ENCODE results near the gene TENT4A. TPM values are rescaled to one million over a fixed set of nuclear protein-coding genes. Genes with fewer than 3 reads are reported as not detected.
A peak's percentile ranks its signal among the peaks of the same experiment; 100 is the strongest.

Gene TENT4A
- total and polyA plus RNA-seq, 2 of the 13 experiments (the other 11 are each of a cell fraction or from before 2014, with no cell fraction given) = 6.3 to 13.3 TPM

GRCh38 chr5:6757414-6757969 lies 44.3 kb downstream of the TENT4A start (continued):
- TF ChIP-seq SP5 (CRISPR knock-in tag; IDR thresholded peaks at IDR 0.05; ENCODE audit: borderline replicate concordance, low read depth) (peak; percentile 88), KDM2A (CRISPR knock-in tag; IDR thresholded peaks at IDR 0.05; ENCODE audit: borderline replicate concordance, low read depth) (no peak), SNAI1 (CRISPR knock-in tag; IDR thresholded peaks at IDR 0.05; ENCODE audit: borderline replicate concordance) (no peak), FOXP1 (IDR thresholded peaks at IDR 0.05) (no peak), FOXP1 (CRISPR knock-in tag; IDR thresholded peaks at IDR 0.05) (peak; percentile 45; the same call in 1 of the 2 replicates), RXRB (CRISPR knock-in tag; IDR thresholded peaks at IDR 0.05; ENCODE audit: borderline replicate concordance) (0 out of 2 replicates have a peak, but pooled peaks have one; percentile 13), EP300 (IDR thresholded peaks at IDR 0.05; ENCODE audit: low read depth in 2 of 2, low read length in 2 of 2) (0 out of 4 replicates have a peak, but pooled peaks of 1 of the 2 experiments have one; percentile 24), EP300 (CRISPR knock-in tag; IDR thresholded peaks at IDR 0.05; ENCODE audit: borderline replicate concordance) (no peak), SOX13 (IDR thresholded peaks at IDR 0.05) (no peak), SOX13 (CRISPR knock-in tag; conservative IDR thresholded peaks at IDR 0.05 in 1 of 2, IDR thresholded peaks at IDR 0.05 in 1 of 2) (peak in 1 of 2 experiments; percentile 77; a peak in 2 of 4 replicates), ONECUT2 (CRISPR knock-in tag; IDR thresholded peaks at IDR 0.05) (no peak)

- Histone ChIP-seq H3K4me1 (ENCODE audit: insufficient read depth, low read length) (peaks cover 21% of the 10 kb centered on the region), H3K9me3 (ENCODE audit: low read length) (no peaks in the 10 kb centered on the region), H3K27ac (ENCODE audit: extremely low read length, insufficient read depth, low read length) (no peak overlapping the region), H2AFZ (ENCODE audit: low read length) (no peak overlapping the region), H3K27me3 (ENCODE audit: control insufficient read depth in 1 of 2, insufficient read depth in 2 of 2, low read length in 2 of 2) (no peaks in the 10 kb centered on the region), H4K20me1 (ENCODE audit: insufficient read depth, low read length) (no peaks in the 10 kb centered on the region), H3K79me2 (ENCODE audit: insufficient read depth, low read length) (no peaks in the 10 kb centered on the region), H3K4me3 (replicated peaks in 1 of 3; ENCODE audit: insufficient read depth in 1 of 3, low read depth in 2 of 3, low read length in 3 of 3) (no peak overlapping the region), H3K36me3 (replicated peaks in 1 of 2; ENCODE audit: control insufficient read depth in 1 of 2, insufficient read depth in 2 of 2, low read length in 2 of 2) (peaks cover 14 to 30% of the 10 kb centered on the region in 2 experiments), H3K9ac (ENCODE audit: insufficient read depth, low read depth, low read length) (no peak overlapping the region), H3K4me2 (ENCODE audit: low read depth, low read length) (no peak overlapping the region)
- no TSS peak for BruUV-seq (replicated peaks)
- POLR2A ChIA-PET = interaction anchor here (1.3 kb wide), 1 partner anchor 125 kb away, joined by 3 read pairs; the partner anchor contains the start of gene SRD5A1
- in situ Hi-C loops (cut with HindIII; ENCODE audit: extremely low pct_ligation_motif_present, low pct_unique_long_range_greater_than_20kb) = no loop called here
- CTCF ChIA-PET (ENCODE audit: low intra/inter-chr PET ratio, low total read pairs) = no interaction called here
- peak; percentile 29 for ATAC-seq
- no peak for DNase-seq (ENCODE audit: low spot score)
- 90% methylated on average over 2 of the region's 6 CpGs for WGBS (ENCODE audit: low lambda C conversion rate)
- intact Hi-C loops (cut with micrococcal nuclease; ENCODE audit: unreplicated experiment) = no loop called here
- FAIRE-seq = no peak
- TF ChIP-seq REST (IDR thresholded peaks at IDR 0.05; ENCODE audit: borderline replicate concordance in 1 of 2, low read depth in 1 of 2, low read length in 2 of 2) = no peak
- 0 out of 4 replicates have a peak, but pooled peaks of 1 of the 2 experiments have one; percentile 38 for TF ChIP-seq POLR2A (IDR thresholded peaks at IDR 0.05; ENCODE audit: insufficient read depth in 1 of 2, low read depth in 2 of 2, low read length in 2 of 2)
- TF ChIP-seq ZBTB26 (CRISPR knock-in tag; IDR thresholded peaks at IDR 0.05; ENCODE audit: borderline replicate concordance) = no peak
- peak; percentile 51 for TF ChIP-seq AGO2 (optimal IDR thresholded peaks at IDR 0.05; ENCODE audit: low read depth, low read length)
- no peak for TF ChIP-seq HOXA9 (CRISPR knock-in tag; IDR thresholded peaks at IDR 0.05; ENCODE audit: borderline replicate concordance)
- TF ChIP-seq ZNF333 (CRISPR knock-in tag; IDR thresholded peaks at IDR 0.05; ENCODE audit: borderline replicate concordance) = no peak
- TF ChIP-seq RBM22 (optimal IDR thresholded peaks at IDR 0.05; ENCODE audit: low read length) = peak; percentile 64
- TF ChIP-seq GATAD2A (CRISPR knock-in tag; IDR thresholded peaks at IDR 0.05) = no peak
Measured at GRCh38 chr5:6758236-6758635, 45.0 kb downstream of the TENT4A start.

Data from HepG2 (cell line).